ENCODE results near the gene C12orf75. TPM values are rescaled to one million over a fixed set of nuclear protein-coding genes. Genes with fewer than 3 reads are reported as not detected.
"Not testable (repeated sequence)": the region's sequence is repeated elsewhere in the genome, so short reads cannot be mapped to it uniquely, and the experiment has no call there.

Gene C12orf75
- total RNA-seq, 1 donor from 2014 or later, result 310 TPM

DNA sequence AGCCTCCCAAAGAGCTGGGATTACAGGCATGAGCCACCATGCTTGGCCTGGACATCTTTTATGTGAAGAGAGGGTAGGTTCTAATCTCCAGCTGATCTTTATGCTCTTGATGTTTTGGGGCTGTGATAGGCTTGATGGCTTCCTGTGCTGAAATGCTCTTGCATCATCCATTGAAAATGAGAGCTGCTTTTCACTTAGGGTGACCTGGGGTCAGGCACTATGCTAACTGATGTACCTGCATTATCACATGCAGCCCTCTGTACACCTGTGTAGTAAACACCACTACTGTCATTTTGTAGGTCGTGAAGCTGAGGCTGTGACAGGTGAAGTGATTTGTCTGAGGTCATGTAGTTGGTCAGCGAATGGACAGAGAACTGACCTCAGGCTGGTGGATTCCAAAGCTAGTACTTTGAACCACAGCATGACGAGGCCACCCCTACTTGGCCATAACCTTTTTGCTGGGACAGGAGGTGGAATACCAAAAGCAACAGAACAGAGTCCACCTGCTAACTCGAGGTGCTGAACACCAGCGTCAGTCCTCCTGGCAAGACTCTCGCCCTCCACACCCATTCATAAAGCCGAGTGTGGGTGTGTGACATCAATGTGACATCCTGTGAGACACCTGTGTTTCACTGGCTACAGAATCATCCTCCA, 69.1 kb downstream of the C12orf75 start:
- Mint-ChIP-seq H3K4me3 (ENCODE audit: unreplicated experiment) (no peak overlapping the region), H3K27me3 (ENCODE audit: low read depth) (no peaks in the 10 kb centered on the region), H3K4me1 (ENCODE audit: low read depth) (peaks cover 23% of the 10 kb centered on the region), H3K9me3 (ENCODE audit: low read depth) (peaks cover 3% of the 10 kb centered on the region), H3K36me3 (ENCODE audit: low read depth) (peaks cover 18% of the 10 kb centered on the region), H3K27ac (ENCODE audit: unreplicated experiment) (no peak overlapping the region)
- DNase-seq (ENCODE audit: low spot score), result no peak
- TF ChIP-seq, protein P1, sequence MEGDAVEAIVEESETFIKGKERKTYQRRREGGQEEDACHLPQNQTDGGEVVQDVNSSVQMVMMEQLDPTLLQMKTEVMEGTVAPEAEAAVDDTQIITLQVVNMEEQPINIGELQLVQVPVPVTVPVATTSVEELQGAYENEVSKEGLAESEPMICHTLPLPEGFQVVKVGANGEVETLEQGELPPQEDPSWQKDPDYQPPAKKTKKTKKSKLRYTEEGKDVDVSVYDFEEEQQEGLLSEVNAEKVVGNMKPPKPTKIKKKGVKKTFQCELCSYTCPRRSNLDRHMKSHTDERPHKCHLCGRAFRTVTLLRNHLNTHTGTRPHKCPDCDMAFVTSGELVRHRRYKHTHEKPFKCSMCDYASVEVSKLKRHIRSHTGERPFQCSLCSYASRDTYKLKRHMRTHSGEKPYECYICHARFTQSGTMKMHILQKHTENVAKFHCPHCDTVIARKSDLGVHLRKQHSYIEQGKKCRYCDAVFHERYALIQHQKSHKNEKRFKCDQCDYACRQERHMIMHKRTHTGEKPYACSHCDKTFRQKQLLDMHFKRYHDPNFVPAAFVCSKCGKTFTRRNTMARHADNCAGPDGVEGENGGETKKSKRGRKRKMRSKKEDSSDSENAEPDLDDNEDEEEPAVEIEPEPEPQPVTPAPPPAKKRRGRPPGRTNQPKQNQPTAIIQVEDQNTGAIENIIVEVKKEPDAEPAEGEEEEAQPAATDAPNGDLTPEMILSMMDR (IDR thresholded peaks at IDR 0.05), result no peak

DNA sequence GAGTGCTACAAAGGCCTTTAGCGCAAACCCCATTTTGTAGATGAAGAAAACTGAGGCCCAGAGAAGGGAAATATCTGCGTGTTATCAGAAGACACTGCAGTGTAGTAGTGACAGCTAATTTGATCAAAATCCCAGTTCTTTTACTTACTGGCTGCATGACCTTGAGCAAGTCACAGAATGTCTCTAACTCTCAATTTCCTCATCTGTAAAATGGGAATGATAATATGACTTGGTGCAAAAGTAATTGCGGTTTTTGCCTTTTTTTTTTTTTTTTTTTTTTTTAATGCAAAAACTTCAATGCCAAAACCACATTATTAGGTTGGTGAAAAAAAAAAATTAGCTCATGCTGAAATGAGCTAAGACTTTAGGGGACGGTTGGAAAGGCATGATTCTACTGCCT, 69.7 kb downstream of the C12orf75 start:
- peaks cover 20% of the 10 kb centered on the region for H3K4me1 Mint-ChIP-seq (ENCODE audit: low read depth)

DNA sequence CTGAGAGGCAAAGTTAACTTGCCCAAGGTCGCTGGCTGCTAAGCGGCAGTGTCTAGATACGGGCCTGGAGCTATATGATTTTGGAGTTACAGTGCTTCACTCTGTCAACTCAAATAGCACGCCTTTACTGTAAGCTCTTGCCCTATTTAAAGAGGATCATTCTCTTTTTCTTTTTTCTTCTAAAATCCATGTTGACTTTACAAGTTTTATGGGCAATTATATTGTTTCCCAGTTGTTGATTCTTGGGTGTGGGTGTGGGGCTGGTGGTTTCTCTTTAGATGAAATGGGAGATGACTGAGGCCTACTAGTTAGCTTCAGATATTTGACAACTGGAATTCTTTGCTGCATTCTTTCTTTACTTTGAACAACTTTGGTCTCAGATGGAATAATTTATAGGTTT, 70.7 kb downstream of the C12orf75 start:
- Mint-ChIP-seq H3K4me3 (ENCODE audit: unreplicated experiment) (no peak overlapping the region), H3K27ac (ENCODE audit: unreplicated experiment) (peak overlapping the region; percentile 77), H3K4me1 (ENCODE audit: low read depth) (peaks cover 20% of the 10 kb centered on the region), H3K27me3 (ENCODE audit: low read depth) (no peaks in the 10 kb centered on the region), H3K36me3 (ENCODE audit: low read depth) (peaks cover 25% of the 10 kb centered on the region), H3K9me3 (ENCODE audit: low read depth) (peaks cover 3% of the 10 kb centered on the region)
- TF ChIP-seq, protein P1 (IDR thresholded peaks at IDR 0.05), result no peak
- DNase-seq (ENCODE audit: low spot score), result no peak

More for the DNA sequence above, 69.7 kb downstream of the C12orf75 start:
- Mint-ChIP-seq H3K27ac (ENCODE audit: unreplicated experiment) (no peak overlapping the region), H3K4me3 (ENCODE audit: unreplicated experiment) (no peak overlapping the region), H3K27me3 (ENCODE audit: low read depth) (no peaks in the 10 kb centered on the region), H3K9me3 (ENCODE audit: low read depth) (peaks cover 3% of the 10 kb centered on the region), H3K36me3 (ENCODE audit: low read depth) (peaks cover 21% of the 10 kb centered on the region)
- DNase-seq (ENCODE audit: low spot score), result no peak
- TF ChIP-seq, protein P1 (IDR thresholded peaks at IDR 0.05), result no peak

DNA sequence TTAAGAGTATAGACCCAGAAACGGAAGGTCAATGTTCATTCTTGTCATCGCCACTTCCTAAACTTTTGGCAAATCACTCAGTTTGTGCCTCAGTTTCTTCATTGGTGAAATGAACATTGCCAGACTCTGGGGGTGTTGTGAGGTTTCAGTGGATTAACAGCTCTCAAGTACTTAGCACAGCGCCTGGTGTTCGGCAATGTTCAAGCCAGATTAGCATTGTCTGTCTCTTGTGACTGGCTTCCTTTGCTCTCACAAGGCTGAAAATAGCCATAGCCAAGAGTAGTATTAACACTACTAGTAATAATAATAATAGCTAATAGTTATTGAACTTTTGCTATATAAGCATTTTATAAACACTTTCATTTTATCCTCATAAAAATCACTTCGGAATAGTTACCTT, 71.9 kb downstream of the C12orf75 start:
- H3K36me3 Mint-ChIP-seq (ENCODE audit: low read depth), result peaks cover 24% of the 10 kb centered on the region
- no peak overlapping the region for H3K4me3 Mint-ChIP-seq (ENCODE audit: unreplicated experiment)
- H3K9me3 Mint-ChIP-seq (ENCODE audit: low read depth), result peaks cover 3% of the 10 kb centered on the region
- DNase-seq (ENCODE audit: low spot score), result no peak
- peak overlapping the region; percentile 10 for H3K27ac Mint-ChIP-seq (ENCODE audit: unreplicated experiment)
- peaks cover 20% of the 10 kb centered on the region for H3K4me1 Mint-ChIP-seq (ENCODE audit: low read depth)
- TF ChIP-seq, protein P1 (IDR thresholded peaks at IDR 0.05), result no peak
- H3K27me3 Mint-ChIP-seq (ENCODE audit: low read depth), result no peaks in the 10 kb centered on the region

DNA sequence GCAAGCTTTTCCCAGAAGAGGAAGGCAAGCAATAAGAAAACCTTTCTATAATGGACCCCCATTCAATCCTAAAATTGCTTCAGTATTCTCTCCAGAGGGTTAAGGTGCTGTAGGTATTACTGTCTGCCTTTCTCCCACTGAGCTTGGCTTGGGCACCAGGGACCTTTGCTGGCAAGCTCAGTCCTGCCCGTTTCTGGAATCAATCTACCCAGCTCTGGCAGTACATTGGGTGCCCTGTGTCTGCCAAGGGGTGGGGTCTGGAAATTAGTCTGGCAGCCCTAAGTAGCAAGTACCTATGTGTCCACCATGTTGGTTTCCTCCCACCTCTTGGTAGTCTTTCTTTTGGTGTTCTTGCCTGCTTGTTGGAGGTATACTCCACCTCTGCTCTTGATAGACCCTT, 72.6 kb downstream of the C12orf75 start:
- Mint-ChIP-seq H3K9me3 (ENCODE audit: low read depth) (peaks cover 3% of the 10 kb centered on the region), H3K36me3 (ENCODE audit: low read depth) (peaks cover 22% of the 10 kb centered on the region), H3K4me3 (ENCODE audit: unreplicated experiment) (no peak overlapping the region), H3K27ac (ENCODE audit: unreplicated experiment) (peak overlapping the region; percentile 53), H3K4me1 (ENCODE audit: low read depth) (peaks cover 22% of the 10 kb centered on the region), H3K27me3 (ENCODE audit: low read depth) (no peaks in the 10 kb centered on the region)
- DNase-seq (ENCODE audit: low spot score), result no peak
- TF ChIP-seq, protein P1 (IDR thresholded peaks at IDR 0.05), result no peak

DNA sequence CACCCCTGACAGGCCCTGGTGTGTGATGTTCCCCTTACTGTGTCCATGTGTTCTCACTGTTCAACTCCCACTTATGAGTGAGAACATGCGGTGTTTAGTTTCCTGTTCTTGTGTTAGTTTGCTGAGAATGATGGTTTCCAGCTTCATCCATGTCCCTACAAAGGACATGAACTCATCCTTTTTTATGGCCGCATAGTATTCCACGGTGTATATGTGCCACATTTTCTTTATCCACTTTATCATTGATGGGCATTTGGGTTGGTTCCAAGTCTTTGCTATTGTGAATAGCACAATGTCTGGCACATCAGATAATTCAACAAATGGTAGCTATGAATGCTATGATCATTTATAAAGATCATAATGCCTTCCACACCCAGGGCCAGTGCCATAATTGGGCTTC, 73.6 kb downstream of the C12orf75 start:
- Mint-ChIP-seq H3K36me3 (ENCODE audit: low read depth) (peaks cover 18% of the 10 kb centered on the region), H3K4me1 (ENCODE audit: low read depth) (peaks cover 33% of the 10 kb centered on the region)
- not testable (repeated sequence) for H3K27me3 Mint-ChIP-seq (ENCODE audit: low read depth); H3K4me3 Mint-ChIP-seq (ENCODE audit: unreplicated experiment); DNase-seq (ENCODE audit: low spot score); H3K9me3 Mint-ChIP-seq (ENCODE audit: low read depth); H3K27ac Mint-ChIP-seq (ENCODE audit: unreplicated experiment)
